ENCODE data around the gene TBCK. TPM values are rescaled to one million over a fixed set of nuclear protein-coding genes. Genes with fewer than 3 reads are reported as not detected.

Gene TBCK
- total RNA-seq, 1 donor from 2014 or later, result 64.2 TPM

GRCh38 chr4:106048250-106048971, 267.6 kb downstream of the TBCK start:
- peak overlapping the region; percentile 78 for H3K27ac Mint-ChIP-seq
- H3K4me3 Mint-ChIP-seq, result no peak overlapping the region
- DNase-seq (ENCODE audit: low spot score in 2 of 2, unreplicated experiment in 2 of 2), result no peak
- no peaks in the 10 kb centered on the region for H3K27me3 Mint-ChIP-seq (ENCODE audit: low read depth)
- no peak for TF ChIP-seq CTCF (IDR thresholded peaks at IDR 0.05; ENCODE audit: unreplicated experiment)
- no peaks in the 10 kb centered on the region for H3K9me3 Mint-ChIP-seq
- H3K4me1 Mint-ChIP-seq, result peaks cover 40% of the 10 kb centered on the region
- peaks cover 3% of the 10 kb centered on the region for H3K36me3 Mint-ChIP-seq

DNA sequence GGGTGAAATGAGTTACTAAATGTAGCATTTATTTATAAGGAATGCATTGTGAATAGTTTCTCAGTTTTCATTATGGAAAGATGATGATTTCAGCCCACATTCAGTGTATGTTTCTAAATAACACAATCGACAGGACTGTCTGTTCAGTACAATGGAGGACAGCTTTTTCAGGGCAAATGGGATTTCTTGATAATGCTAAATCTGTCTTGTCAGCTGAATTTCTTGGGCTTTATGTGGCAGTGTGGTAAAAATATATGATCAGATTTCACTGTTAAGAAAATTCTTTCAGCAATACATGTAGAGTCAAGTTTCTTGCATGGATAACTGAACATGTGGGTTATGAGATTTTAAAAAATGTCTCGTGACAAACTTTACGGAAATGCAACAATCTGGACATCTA, 269.9 kb downstream of the TBCK start:
- H3K27ac Mint-ChIP-seq, result no peak overlapping the region
- no peak for DNase-seq (ENCODE audit: low spot score in 2 of 2, unreplicated experiment in 2 of 2)
- TF ChIP-seq CTCF (IDR thresholded peaks at IDR 0.05; ENCODE audit: unreplicated experiment), result no peak
- no peaks in the 10 kb centered on the region for H3K9me3 Mint-ChIP-seq
- H3K36me3 Mint-ChIP-seq, result peaks cover 3% of the 10 kb centered on the region
- no peaks in the 10 kb centered on the region for H3K27me3 Mint-ChIP-seq (ENCODE audit: low read depth)
- H3K4me1 Mint-ChIP-seq, result peaks cover 39% of the 10 kb centered on the region
- no peak overlapping the region for H3K4me3 Mint-ChIP-seq

GRCh38 chr4:106041294-106042002, 274.6 kb downstream of the TBCK start:
- H3K27me3 Mint-ChIP-seq (ENCODE audit: low read depth), result no peaks in the 10 kb centered on the region
- peaks cover 43% of the 10 kb centered on the region for H3K4me1 Mint-ChIP-seq
- no peak for DNase-seq (ENCODE audit: low spot score in 2 of 2, unreplicated experiment in 2 of 2)
- H3K4me3 Mint-ChIP-seq, result no peak overlapping the region
- H3K27ac Mint-ChIP-seq, result no peak overlapping the region
- H3K9me3 Mint-ChIP-seq, result no peaks in the 10 kb centered on the region
- no peak for TF ChIP-seq CTCF (IDR thresholded peaks at IDR 0.05; ENCODE audit: unreplicated experiment)
- H3K36me3 Mint-ChIP-seq, result peaks cover 3% of the 10 kb centered on the region

DNA sequence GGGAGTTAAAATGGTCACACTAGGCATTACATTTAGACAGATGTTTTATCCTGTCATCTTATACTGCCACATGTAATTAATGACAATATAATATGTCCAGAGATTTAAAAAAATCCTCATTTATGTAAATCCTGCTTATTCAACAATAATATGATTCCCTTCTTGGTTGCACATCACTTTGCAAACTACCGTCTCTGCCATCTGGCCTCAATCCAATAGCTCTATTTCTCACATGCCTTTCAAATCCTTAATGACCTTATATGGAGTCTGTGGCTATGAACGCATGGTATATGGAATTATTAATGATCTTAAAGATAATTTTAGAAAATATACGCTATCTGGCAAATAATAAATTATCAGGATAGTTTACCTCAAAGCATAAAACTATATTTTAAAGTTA, 276.2 kb downstream of the TBCK start:
- Mint-ChIP-seq H3K27ac (peak overlapping the region; percentile 85), H3K4me3 (no peak overlapping the region), H3K36me3 (no peaks in the 10 kb centered on the region), H3K4me1 (peaks cover 57% of the 10 kb centered on the region), H3K27me3 (ENCODE audit: low read depth) (no peaks in the 10 kb centered on the region), H3K9me3 (no peaks in the 10 kb centered on the region)
- no peak for TF ChIP-seq CTCF (IDR thresholded peaks at IDR 0.05; ENCODE audit: unreplicated experiment)
- no peak for DNase-seq (ENCODE audit: low spot score in 2 of 2, unreplicated experiment in 2 of 2)

DNA sequence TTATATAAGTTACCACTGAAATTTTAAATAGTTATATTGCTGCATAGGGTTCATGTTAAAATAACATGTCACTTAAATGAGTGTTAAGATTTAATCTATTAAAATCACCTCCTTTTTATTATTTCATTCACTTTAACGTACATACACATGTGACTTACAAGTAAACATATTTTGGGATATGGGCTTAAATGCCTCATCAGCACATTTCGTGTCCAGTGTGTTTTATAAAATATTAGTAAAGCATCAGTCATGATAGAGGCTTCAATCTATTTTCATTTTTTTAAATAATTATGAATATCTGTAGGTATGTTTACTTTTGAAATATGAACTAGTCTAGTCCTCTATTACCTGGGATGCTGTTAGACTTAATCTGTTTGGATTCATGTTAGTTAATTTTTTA, 277.1 kb downstream of the TBCK start:
- no peak overlapping the region for H3K4me3 Mint-ChIP-seq
- no peak for TF ChIP-seq CTCF (IDR thresholded peaks at IDR 0.05; ENCODE audit: unreplicated experiment)
- H3K27me3 Mint-ChIP-seq (ENCODE audit: low read depth), result no peaks in the 10 kb centered on the region
- peaks cover 65% of the 10 kb centered on the region for H3K4me1 Mint-ChIP-seq
- no peaks in the 10 kb centered on the region for H3K36me3 Mint-ChIP-seq
- H3K9me3 Mint-ChIP-seq, result no peaks in the 10 kb centered on the region
- no peak for DNase-seq (ENCODE audit: low spot score in 2 of 2, unreplicated experiment in 2 of 2)
- H3K27ac Mint-ChIP-seq, result peak overlapping the region; percentile 85

All from mesothelial cell of epicardium (in vitro differentiated cells).